Upper lobe of left lung (tissue), 6 donors: ENCODE measurements around the gene INTS11. TPM values are rescaled to one million over a fixed set of nuclear protein-coding genes. Genes with fewer than 3 reads are reported as not detected.

ENCODE experiments used
- ATAC-seq, 2 donors: fragments of 200-7000 bp; cut with Tn5 transposase; one replicate each; pipeline ENCODE4 v1.9.1; 2022; ENCODE audit warnings: mild to moderate bottlenecking in 2 of 2, moderate library complexity in 2 of 2; ENCODE audit not compliant: low FRiP score in 2 of 2
- DNase-seq, 2 donors: peaks; one replicate each; pipeline ENCODE4 v3.0.0-alpha.2; 2019 to 2020
- H3K27ac ChIP-seq, 4 donors: fragments of 200-600 bp; sonication (generic); one replicate each; pipeline ENCODE4 v1.5.1; 2016 to 2019
- H3K27me3 ChIP-seq, 4 donors: fragments of 200-600 bp; sonication (generic); one replicate each; pipeline ENCODE4 v1.5.1; 2017 to 2019
- H3K36me3 ChIP-seq, 4 donors: fragments of 200-600 bp; sonication (generic); one replicate each; pipeline ENCODE4 v1.5.1; 2016 to 2019
- H3K4me1 ChIP-seq, 4 donors: fragments of 200-600 bp; sonication (generic); one replicate each; pipeline ENCODE4 v1.5.1; 2018 to 2019
- H3K4me3 ChIP-seq, 4 donors: fragments of 200-600 bp; sonication (generic); one replicate each; pipeline ENCODE4 v1.5.1; 2017 to 2019; ENCODE audit warnings: mild to moderate bottlenecking in 2 of 4, moderate library complexity in 1 of 4
- H3K9me3 ChIP-seq, 4 donors: fragments of 200-600 bp; sonication (generic); one replicate each; pipeline ENCODE4 v1.5.1; 2018 to 2019
- CTCF ChIP-seq, 6 experiments: fragments of 450-650 bp in 4 of 6; fragments of 200-600 bp in 2 of 6; sonication (generic) in 2 of 6; IDR thresholded peaks; one replicate each; pipeline ENCODE4 v1.5.1; 2016 to 2019; ENCODE audit warnings: antibody characterized with exemption in 6 of 6
- EP300 ChIP-seq, 4 donors: sonication (generic); formaldehyde crosslinking; IDR thresholded peaks; one replicate each; pipeline ENCODE4 v1.5.1; 2017; ENCODE audit warnings: antibody characterized with exemption in 4 of 4, control low read depth in 2 of 4
- POLR2A ChIP-seq, 4 donors: fragments of 450-650 bp; IDR thresholded peaks; one replicate each; pipeline ENCODE4 v1.5.1; 2016 to 2017; ENCODE audit warnings: antibody characterized with exemption in 4 of 4, mild to moderate bottlenecking in 2 of 4
- POLR2AphosphoS5 ChIP-seq, 2 donors: sonication (generic); formaldehyde crosslinking; IDR thresholded peaks; one replicate each; pipeline ENCODE4 v1.5.1; 2017; ENCODE audit warnings: antibody characterized with exemption in 2 of 2
- WGBS, 2 donors: methylation state at CpG; one replicate each; pipeline ENCODE4 v1.1.5; 2017 to 2018; 5-methylcytosine and 5-hydroxymethylcytosine counted together
- total RNA-seq, 6 donors: library from RNA; depleted of rRNA in 4 of 6; stranded (reverse); fragments of >200 nt in 4 of 6; gene quantifications; one replicate each; pipeline versions ENCODE4 v1.1.0 to v1.2.1, GENCODE V29; 2016 to 2021
- donor health status: DM: no; HTN: no; CAD: no; lungs with moderate emphysema.
- donor health status: DM: no; HTN: yes; CAD: no; lungs with severe emphysema.

Gene INTS11
- total RNA-seq, 6 donors from 2014 or later, result 71.7 to 267 (median 90.5) TPM

- ATAC-seq (no peak), DNase-seq (peak in 1 of 2 donors; percentile 67)
- no peaks in the 10 kb centered on the region for H3K9me3 ChIP-seq
- H3K27me3 ChIP-seq, result no peaks in the 10 kb centered on the region
- H3K4me3 ChIP-seq, result no peak overlapping the region
- TF ChIP-seq EP300 (IDR thresholded peaks at IDR 0.05) (no peak), POLR2A (IDR thresholded peaks at IDR 0.05) (no peak), CTCF (IDR thresholded peaks at IDR 0.05) (no peak), POLR2AphosphoS5 (IDR thresholded peaks at IDR 0.05) (no peak)
- H3K36me3 ChIP-seq, result peaks cover 19 to 76% (median 58%) of the 10 kb centered on the region in 4 donors
- H3K4me1 ChIP-seq, result peaks cover 18 to 30% (median 22%) of the 10 kb centered on the region in 4 donors
- no peak overlapping the region for H3K27ac ChIP-seq
- WGBS, 2 donors, result 93 to 100% methylated on average over 5 to 37 of the region's 37 CpGs
Observed at GRCh38 chr1:1313500-1314236, 10.8 kb downstream of the INTS11 start.

- peak in 1 of 2 donors; percentile 80 for DNase-seq
- H3K9me3 ChIP-seq, result no peaks in the 10 kb centered on the region
- ATAC-seq, result no peak
- H3K27ac ChIP-seq, result no peak overlapping the region
- no peak overlapping the region for H3K4me3 ChIP-seq
- H3K4me1 ChIP-seq, result peaks cover 11 to 21% (median 14%) of the 10 kb centered on the region in 4 donors
- H3K27me3 ChIP-seq, result no peaks in the 10 kb centered on the region
- TF ChIP-seq EP300 (IDR thresholded peaks at IDR 0.05) (no peak), POLR2A (IDR thresholded peaks at IDR 0.05) (no peak), CTCF (IDR thresholded peaks at IDR 0.05) (no peak), POLR2AphosphoS5 (IDR thresholded peaks at IDR 0.05) (no peak)
- 93 to 95% methylated on average over 31 to 47 of the region's 49 CpGs for WGBS, 2 donors
- peaks cover 19 to 68% (median 54%) of the 10 kb centered on the region in 4 donors for H3K36me3 ChIP-seq
Observed at GRCh38 chr1:1312450-1313314, 11.8 kb downstream of the INTS11 start.

GRCh38 chr1:1311107-1312104 lies 13.1 kb downstream of the INTS11 start:
- WGBS, 2 donors, result 90% methylated on average over 2 to 16 of the region's 22 CpGs
- Histone ChIP-seq H3K27ac (no peak overlapping the region), H3K4me1 (peaks cover 15 to 29% (median 22%) of the 10 kb centered on the region in 4 donors), H3K36me3 (peaks cover 19 to 61% (median 54%) of the 10 kb centered on the region in 4 donors), H3K9me3 (no peaks in the 10 kb centered on the region), H3K4me3 (no peak overlapping the region), H3K27me3 (no peaks in the 10 kb centered on the region)
- peak in 1 of 2 donors; percentile 68 for DNase-seq
- ATAC-seq, result no peak
- no peak for TF ChIP-seq POLR2AphosphoS5 (IDR thresholded peaks at IDR 0.05)
- no peak for TF ChIP-seq EP300 (IDR thresholded peaks at IDR 0.05)
- no peak for TF ChIP-seq POLR2A (IDR thresholded peaks at IDR 0.05)
- no peak for TF ChIP-seq CTCF (IDR thresholded peaks at IDR 0.05)

- 90 to 91% methylated on average over 17 to 20 of the region's 21 CpGs for WGBS, 2 donors
- no peaks in the 10 kb centered on the region for H3K9me3 ChIP-seq
- H3K4me1 ChIP-seq, result peaks cover 23 to 37% (median 30%) of the 10 kb centered on the region in 4 donors
- peak overlapping the region in 1 of 4 donors; percentile 4 for H3K27ac ChIP-seq
- ATAC-seq (no peak), DNase-seq (peak in 1 of 2 donors; percentile 79)
- H3K27me3 ChIP-seq, result no peaks in the 10 kb centered on the region
- no peak overlapping the region for H3K4me3 ChIP-seq
- peaks cover 19 to 54% (median 52%) of the 10 kb centered on the region in 4 donors for H3K36me3 ChIP-seq
- TF ChIP-seq EP300 (IDR thresholded peaks at IDR 0.05) (no peak), CTCF (IDR thresholded peaks at IDR 0.05) (no peak), POLR2A (IDR thresholded peaks at IDR 0.05) (no peak), POLR2AphosphoS5 (IDR thresholded peaks at IDR 0.05) (no peak)
Observed at GRCh38 chr1:1310476-1311053, 13.9 kb downstream of the INTS11 start.
